CD4-positive, alpha-beta T cell (primary cell): ENCODE measurements around the gene ARPC1A. TPM values are rescaled to one million over a fixed set of nuclear protein-coding genes. Genes with fewer than 3 reads are reported as not detected.

Experiments
- ATAC-seq: fragments of 200-7000 bp; cut with Tn5 transposase; one replicate; pipeline ENCODE4 v1.10.0; 2022; ENCODE audit warnings: mild to moderate bottlenecking; ENCODE audit not compliant: poor library complexity
- CTCF ChIA-PET: fragments of 350-600 bp; sonication (Branson Sonifier 250); formaldehyde crosslinking; loops from one replicate; lab custom pipeline; 2021; ENCODE audit warnings: antibody characterized with exemption, inconsistent platforms; lab: Charles Lee
- POLR2A ChIA-PET: fragments of 350-600 bp; sonication (Branson Sonifier 250); formaldehyde crosslinking; loops from one replicate; lab custom pipeline; 2021; ENCODE audit warnings: antibody characterized with exemption, inconsistent platforms; lab: Charles Lee
- DNase-seq, 14 experiments: peaks; one replicate each; pipeline ENCODE4 v3.0.0-alpha.2; 2013 to 2020; ENCODE audit warnings: mixed read lengths in 2 of 14
- H3K27ac ChIP-seq, 2 donors: one replicate each; pipeline versions ENCODE4 v1.5.1 to v1.7.0; 2013; ENCODE audit warnings: low read length in 2 of 2, low read depth in 1 of 2, mild to moderate bottlenecking in 1 of 2
- H3K27me3 ChIP-seq, 2 experiments: 1 replicate in 1 of 2; 2 replicates in 1 of 2; pipeline versions ENCODE4 v1.6.1 to v1.7.0; 2013; ENCODE audit warnings: low read length in 2 of 2, control low read depth in 1 of 2, mild to moderate bottlenecking in 1 of 2, moderate library complexity in 1 of 2; ENCODE audit not compliant: insufficient read depth in 2 of 2, control insufficient read depth in 1 of 2
- H3K36me3 ChIP-seq: one replicate; pipeline ENCODE4 v1.6.1; 2013; ENCODE audit warnings: low read length, control low read depth; ENCODE audit not compliant: insufficient read depth
- H3K4me1 ChIP-seq: one replicate; pipeline ENCODE4 v1.6.1; 2013; ENCODE audit warnings: low read length, control low read depth; ENCODE audit not compliant: insufficient read depth
- H3K4me3 ChIP-seq: one replicate; pipeline ENCODE4 v1.5.1; 2013; ENCODE audit warnings: mild to moderate bottlenecking, low read length, moderate library complexity
- H3K9me3 ChIP-seq, 2 experiments: 1 replicate in 1 of 2; 2 replicates in 1 of 2; pipeline versions ENCODE4 v1.6.1 to v1.7.0; 2013; ENCODE audit warnings: low read length in 2 of 2, mild to moderate bottlenecking in 2 of 2, control low read depth in 1 of 2, moderate library complexity in 1 of 2; ENCODE audit not compliant: control insufficient read depth in 1 of 2, insufficient read depth in 1 of 2
- H3K27ac Mint-ChIP-seq: one replicate; pipeline ENCODE4 v1.8.0; 2020; ENCODE audit warnings: mixed read lengths
- H3K27me3 Mint-ChIP-seq: one replicate; pipeline ENCODE4 v1.8.0; 2021; ENCODE audit warnings: mixed read lengths
- H3K36me3 Mint-ChIP-seq: one replicate; pipeline ENCODE4 v1.8.0; 2021; ENCODE audit warnings: low read depth, mixed read lengths
- H3K4me1 Mint-ChIP-seq: one replicate; pipeline ENCODE4 v1.8.0; 2021; ENCODE audit warnings: low read depth, mixed read lengths
- H3K4me3 Mint-ChIP-seq: one replicate; pipeline ENCODE4 v1.8.0; 2020; ENCODE audit warnings: mild to moderate bottlenecking, mixed read lengths
- H3K9me3 Mint-ChIP-seq: one replicate; pipeline ENCODE4 v1.8.0; 2020; ENCODE audit warnings: mixed read lengths
- CTCF ChIP-seq: fragments of 200-600 bp; IDR thresholded peaks from one replicate; pipeline ENCODE4 v1.8.0; 2022; ENCODE audit warnings: antibody characterized with exemption, mild to moderate bottlenecking
- intact Hi-C, 2 experiments: fragments of 100-400 bp; cut with DNase I in 1 of 2; cut with micrococcal nuclease in 1 of 2; formaldehyde crosslinking; loops; one replicate each; pipeline versions ENCODE4 v1.15.1 to v1.9.0; 2023 to 2025; cut with DNase I, micrococcal nuclease
- total RNA-seq, 174 experiments: library from RNA in 2 of 174; stranded (reverse) in 2 of 174; gene quantifications; one replicate each; pipeline ENCODE4 v1.2.3 and lab custom pipeline; 2021 to 2026

Gene ARPC1A
- total RNA-seq, 2 experiments from 2014 or later: 25.3 to 30.4 TPM

GRCh38 chr7:99305473-99306260, 20.0 kb upstream of the ARPC1A start:
- H3K4me1 Mint-ChIP-seq: no peaks in the 10 kb centered on the region
- no peak for DNase-seq
- no peak for ATAC-seq
- TF ChIP-seq CTCF: no peak
- H3K36me3 Mint-ChIP-seq: no peaks in the 10 kb centered on the region
- no peak overlapping the region for H3K4me3 Mint-ChIP-seq
- H3K27me3 Mint-ChIP-seq: peaks cover 3% of the 10 kb centered on the region
- no peak overlapping the region for H3K27ac Mint-ChIP-seq
- Histone ChIP-seq H3K9me3 (peaks cover 0 to 8% of the 10 kb centered on the region in 2 experiments), H3K36me3 (no peaks in the 10 kb centered on the region), H3K4me3 (no peak overlapping the region), H3K4me1 (no peaks in the 10 kb centered on the region), H3K27me3 (peaks cover 0 to 2% of the 10 kb centered on the region in 2 experiments), H3K27ac (no peak overlapping the region)
- no peaks in the 10 kb centered on the region for H3K9me3 Mint-ChIP-seq
- POLR2A ChIA-PET: no interaction called here
- CTCF ChIA-PET: no interaction called here
- intact Hi-C loops: no loop called here

GRCh38 chr7:99308461-99309074, 17.1 kb upstream of the ARPC1A start:
- Mint-ChIP-seq H3K4me3 (no peak overlapping the region), H3K27me3 (peaks cover 14% of the 10 kb centered on the region), H3K27ac (no peak overlapping the region), H3K4me1 (peaks cover 6% of the 10 kb centered on the region), H3K36me3 (no peaks in the 10 kb centered on the region), H3K9me3 (no peaks in the 10 kb centered on the region)
- CTCF ChIA-PET: no interaction called here
- TF ChIP-seq CTCF: no peak
- Histone ChIP-seq H3K4me1 (peaks cover 5% of the 10 kb centered on the region), H3K9me3 (peaks cover 0 to 8% of the 10 kb centered on the region in 2 experiments), H3K27ac (no peak overlapping the region), H3K27me3 (peaks cover 0 to 2% of the 10 kb centered on the region in 2 experiments), H3K36me3 (no peaks in the 10 kb centered on the region), H3K4me3 (no peak overlapping the region)
- POLR2A ChIA-PET: no interaction called here
- DNase-seq: no peak
- no peak for ATAC-seq
- intact Hi-C loops: no loop called here

GRCh38 chr7:99309111-99309510, 16.6 kb upstream of the ARPC1A start:
- no peak overlapping the region for H3K4me3 Mint-ChIP-seq
- no peaks in the 10 kb centered on the region for H3K36me3 ChIP-seq
- intact Hi-C loops: no loop called here
- no peak for TF ChIP-seq CTCF
- no peaks in the 10 kb centered on the region for H3K36me3 Mint-ChIP-seq
- H3K4me1 Mint-ChIP-seq: peaks cover 6% of the 10 kb centered on the region
- no peaks in the 10 kb centered on the region for H3K9me3 Mint-ChIP-seq
- no peak overlapping the region for H3K27ac Mint-ChIP-seq
- H3K9me3 ChIP-seq: peaks cover 0 to 8% of the 10 kb centered on the region in 2 experiments
- no peak for DNase-seq
- H3K27me3 Mint-ChIP-seq: peaks cover 14% of the 10 kb centered on the region
- peaks cover 0 to 2% of the 10 kb centered on the region in 2 experiments for H3K27me3 ChIP-seq
- H3K27ac ChIP-seq: no peak overlapping the region
- no peak overlapping the region for H3K4me3 ChIP-seq
- POLR2A ChIA-PET: no interaction called here
- peaks cover 5% of the 10 kb centered on the region for H3K4me1 ChIP-seq
- CTCF ChIA-PET: no interaction called here
- no peak for ATAC-seq
